Upper lobe of right lung (tissue), 1 donor: ENCODE results near the gene DYRK1A. TPM values are rescaled to one million over a fixed set of nuclear protein-coding genes. Genes with fewer than 3 reads are reported as not detected.

Experiments
- ATAC-seq: fragments of 200-7000 bp; cut with Tn5 transposase; one replicate; pipeline ENCODE4 v1.9.1; 2020; ENCODE audit warnings: mild to moderate bottlenecking, moderate library complexity
- DNase-seq: peaks from one replicate; pipeline ENCODE4 v3.0.0-alpha.2; 2020
- H3K27ac ChIP-seq: fragments of 200-600 bp; one replicate; pipeline ENCODE4 v1.8.0; 2022
- H3K27me3 ChIP-seq: fragments of 200-600 bp; one replicate; pipeline ENCODE4 v1.8.0; 2022; ENCODE audit warnings: mild to moderate bottlenecking
- H3K36me3 ChIP-seq: fragments of 200-600 bp; one replicate; pipeline ENCODE4 v1.8.0; 2022
- H3K4me1 ChIP-seq: fragments of 200-600 bp; one replicate; pipeline ENCODE4 v1.8.0; 2022
- H3K4me3 ChIP-seq: fragments of 200-600 bp; one replicate; pipeline ENCODE4 v1.8.0; 2022; ENCODE audit warnings: mild to moderate bottlenecking
- H3K9me3 ChIP-seq: fragments of 200-600 bp; one replicate; pipeline ENCODE4 v1.8.0; 2022
- intact Hi-C: fragments of 100-400 bp; cut with DNase I; formaldehyde crosslinking; loops from one replicate; pipeline ENCODE4 v1.11.0; 2022
- total RNA-seq: library from RNA; stranded (reverse); fragmentation: NEBNext Ultra II Directional; extraction: Animal tissue kit (Norgen Biotek cat#: 25700); gene quantifications from one replicate; pipeline ENCODE4 v1.2.1, GENCODE V29; 2021
- TF ChIP-seq, protein P1 (sequence below): fragments of 200-600 bp; IDR thresholded peaks from one replicate; pipeline ENCODE4 v1.8.0; 2022; ENCODE audit warnings: antibody characterized with exemption
- donor health status: DM: no; HTN: yes; CAD: no; lungs with severe emphysema.

Gene DYRK1A
- total RNA-seq, 1 donor from 2014 or later: 70.9 TPM

- TF ChIP-seq, protein P1, sequence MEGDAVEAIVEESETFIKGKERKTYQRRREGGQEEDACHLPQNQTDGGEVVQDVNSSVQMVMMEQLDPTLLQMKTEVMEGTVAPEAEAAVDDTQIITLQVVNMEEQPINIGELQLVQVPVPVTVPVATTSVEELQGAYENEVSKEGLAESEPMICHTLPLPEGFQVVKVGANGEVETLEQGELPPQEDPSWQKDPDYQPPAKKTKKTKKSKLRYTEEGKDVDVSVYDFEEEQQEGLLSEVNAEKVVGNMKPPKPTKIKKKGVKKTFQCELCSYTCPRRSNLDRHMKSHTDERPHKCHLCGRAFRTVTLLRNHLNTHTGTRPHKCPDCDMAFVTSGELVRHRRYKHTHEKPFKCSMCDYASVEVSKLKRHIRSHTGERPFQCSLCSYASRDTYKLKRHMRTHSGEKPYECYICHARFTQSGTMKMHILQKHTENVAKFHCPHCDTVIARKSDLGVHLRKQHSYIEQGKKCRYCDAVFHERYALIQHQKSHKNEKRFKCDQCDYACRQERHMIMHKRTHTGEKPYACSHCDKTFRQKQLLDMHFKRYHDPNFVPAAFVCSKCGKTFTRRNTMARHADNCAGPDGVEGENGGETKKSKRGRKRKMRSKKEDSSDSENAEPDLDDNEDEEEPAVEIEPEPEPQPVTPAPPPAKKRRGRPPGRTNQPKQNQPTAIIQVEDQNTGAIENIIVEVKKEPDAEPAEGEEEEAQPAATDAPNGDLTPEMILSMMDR: no peak
- no peaks in the 10 kb centered on the region for H3K9me3 ChIP-seq
- peaks cover 16% of the 10 kb centered on the region for H3K4me1 ChIP-seq
- no peak overlapping the region for H3K27ac ChIP-seq
- intact Hi-C loops: no loop called here
- H3K36me3 ChIP-seq: no peaks in the 10 kb centered on the region
- no peak for DNase-seq
- H3K4me3 ChIP-seq: no peak overlapping the region
- no peak for ATAC-seq
- no peaks in the 10 kb centered on the region for H3K27me3 ChIP-seq
These were observed 195.7 kb downstream of the DYRK1A start for GRCh38 chr21:37561941-37562919.

GRCh38 chr21:37562920-37563640 lies 196.5 kb downstream of the DYRK1A start:
- H3K4me1 ChIP-seq: peaks cover 16% of the 10 kb centered on the region
- no peaks in the 10 kb centered on the region for H3K9me3 ChIP-seq
- peak overlapping the region; percentile 93 for H3K4me3 ChIP-seq
- H3K27me3 ChIP-seq: no peaks in the 10 kb centered on the region
- no peaks in the 10 kb centered on the region for H3K36me3 ChIP-seq
- ATAC-seq: peak; percentile 8
- peak overlapping the region; percentile 97 for H3K27ac ChIP-seq
- intact Hi-C loops: no loop called here
- DNase-seq: peak; percentile 71
- TF ChIP-seq, protein P1: no peak

GRCh38 chr21:37563641-37564340 lies 197.2 kb downstream of the DYRK1A start:
- TF ChIP-seq, protein P1: peak; percentile 38
- no peaks in the 10 kb centered on the region for H3K36me3 ChIP-seq
- ATAC-seq: peak; percentile 98
- H3K4me1 ChIP-seq: peaks cover 16% of the 10 kb centered on the region
- H3K9me3 ChIP-seq: no peaks in the 10 kb centered on the region
- H3K27me3 ChIP-seq: no peaks in the 10 kb centered on the region
- H3K4me3 ChIP-seq: peak overlapping the region; percentile 93
- H3K27ac ChIP-seq: peak overlapping the region; percentile 97
- intact Hi-C loops: no loop called here
- peak; percentile 97 for DNase-seq

GRCh38 chr21:37564341-37564923 lies 197.9 kb downstream of the DYRK1A start:
- peak; percentile 71 for ATAC-seq
- H3K9me3 ChIP-seq: no peaks in the 10 kb centered on the region

More at GRCh38 chr21:37564341-37564923, 197.9 kb downstream of the DYRK1A start:
- peak; percentile 81 for DNase-seq
- peaks cover 16% of the 10 kb centered on the region for H3K4me1 ChIP-seq
- intact Hi-C loops: no loop called here
- no peaks in the 10 kb centered on the region for H3K27me3 ChIP-seq
- peak overlapping the region; percentile 93 for H3K4me3 ChIP-seq
- H3K36me3 ChIP-seq: no peaks in the 10 kb centered on the region
- peak overlapping the region; percentile 97 for H3K27ac ChIP-seq
- TF ChIP-seq, protein P1: no peak
